Cerebellar nuclear complex (tissue), 1 donor: ENCODE results near the gene GXYLT1.
"Not testable (repeated sequence)": the region's sequence is repeated elsewhere in the genome, so short reads cannot be mapped to it uniquely, and the experiment has no call there.

ENCODE experiments used
- DNase-seq, 2 experiments: peaks; one replicate each; lab custom pipeline; 2025; lab: John Stamatoyannopoulos, UW

Gene GXYLT1

DNA sequence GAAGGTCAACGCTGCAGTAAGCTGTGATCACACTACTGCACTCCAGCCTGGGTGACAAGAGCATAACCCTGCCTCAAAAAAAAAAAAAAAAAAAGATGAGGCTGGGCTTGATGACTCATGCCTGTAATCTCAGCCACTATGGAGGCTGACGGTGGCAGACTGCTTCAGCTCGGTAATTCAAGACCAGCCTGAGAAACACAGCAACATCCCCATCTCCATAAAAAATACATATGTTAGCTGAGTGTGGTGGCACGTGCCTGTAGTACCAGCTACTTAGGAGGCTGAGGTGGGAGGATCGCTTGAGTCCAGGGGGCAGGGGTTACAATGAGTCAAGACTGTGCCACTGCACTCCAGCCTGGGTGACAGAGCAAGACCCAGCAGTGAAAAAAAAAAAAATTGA lies 50.4 kb downstream of the GXYLT1 start:
- no peak for DNase-seq

DNA sequence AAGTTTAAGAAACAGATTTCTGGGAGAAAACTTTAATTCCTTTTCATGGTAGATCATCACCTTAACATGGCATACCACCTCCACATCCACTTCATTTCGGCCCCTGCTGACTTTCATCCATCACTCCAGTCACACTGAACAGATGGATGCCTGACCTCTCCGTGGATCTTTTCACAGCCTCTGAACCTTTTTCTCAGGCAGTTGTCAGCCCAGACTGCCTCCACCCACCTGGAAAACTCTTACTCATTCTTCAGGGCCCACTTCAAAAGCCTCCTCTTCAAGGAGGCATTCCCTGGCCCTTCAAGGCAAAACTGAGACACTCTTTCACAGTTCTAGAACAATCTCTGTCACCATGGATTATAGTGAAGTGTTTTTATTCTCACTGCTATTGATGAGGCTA lies 52.9 kb downstream of the GXYLT1 start:
- no peak for DNase-seq

GRCh38 chr12:42090899-42091298 lies 53.8 kb downstream of the GXYLT1 start:
- no peak for DNase-seq

DNA sequence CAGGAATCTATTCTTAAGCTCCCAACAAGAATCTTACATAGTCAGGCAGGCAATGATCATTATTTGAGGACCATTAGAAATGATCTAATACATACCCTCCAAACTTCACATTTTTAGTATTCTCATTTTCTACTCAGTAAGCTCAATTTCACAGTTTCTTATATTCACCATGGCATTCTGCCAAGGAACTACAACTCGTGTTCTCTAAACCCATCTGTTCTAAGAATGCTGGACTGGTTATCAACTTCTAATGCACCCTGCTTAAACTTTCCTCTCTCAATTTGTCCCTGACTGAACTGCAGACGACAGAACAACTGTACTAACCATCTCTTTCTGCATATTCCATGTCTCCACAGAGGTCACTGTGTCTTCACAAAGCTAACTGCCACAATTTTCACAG lies 58.6 kb downstream of the GXYLT1 start:
- DNase-seq = no peak

GRCh38 chr12:42085594-42085993 lies 59.1 kb downstream of the GXYLT1 start:
- DNase-seq = no peak

DNA sequence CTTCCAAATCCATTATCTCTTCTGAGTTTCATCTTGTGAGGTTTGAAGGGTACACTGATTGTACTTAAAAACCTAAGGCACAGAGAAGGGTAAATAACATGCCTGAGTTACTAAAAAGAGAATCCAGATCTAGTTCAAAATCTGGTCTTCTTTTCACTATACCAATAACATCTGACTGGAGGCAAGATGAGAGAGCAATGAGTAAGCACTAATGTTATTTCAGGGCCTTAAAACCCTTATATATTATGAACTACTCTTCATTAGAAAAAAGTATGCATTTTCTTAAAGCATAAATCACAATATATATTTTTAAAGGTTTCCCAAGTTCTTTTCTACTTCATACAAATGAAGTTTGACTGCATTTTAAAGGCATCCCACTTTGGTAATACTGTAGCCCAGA lies 60.2 kb downstream of the GXYLT1 start:
- no peak for DNase-seq

DNA sequence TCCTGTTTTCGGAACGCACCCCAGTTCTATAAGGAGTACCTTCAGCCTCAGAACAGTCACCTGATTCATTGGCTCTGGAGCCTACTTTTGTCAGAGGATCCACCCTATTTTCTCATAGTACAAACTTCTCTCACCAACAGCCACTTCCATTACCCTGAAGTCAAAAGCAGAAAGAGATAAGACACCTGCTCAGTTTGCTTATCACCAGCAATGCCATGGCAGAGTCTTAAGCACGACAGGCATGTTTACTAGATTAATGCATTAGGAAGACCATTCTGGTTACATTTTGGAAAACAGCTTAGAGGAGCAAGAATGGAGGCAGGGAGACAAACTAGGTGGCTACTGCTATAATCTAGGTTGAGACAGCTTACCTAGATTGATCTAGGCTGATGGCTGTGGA lies 67.7 kb downstream of the GXYLT1 start:
- DNase-seq = no peak

DNA sequence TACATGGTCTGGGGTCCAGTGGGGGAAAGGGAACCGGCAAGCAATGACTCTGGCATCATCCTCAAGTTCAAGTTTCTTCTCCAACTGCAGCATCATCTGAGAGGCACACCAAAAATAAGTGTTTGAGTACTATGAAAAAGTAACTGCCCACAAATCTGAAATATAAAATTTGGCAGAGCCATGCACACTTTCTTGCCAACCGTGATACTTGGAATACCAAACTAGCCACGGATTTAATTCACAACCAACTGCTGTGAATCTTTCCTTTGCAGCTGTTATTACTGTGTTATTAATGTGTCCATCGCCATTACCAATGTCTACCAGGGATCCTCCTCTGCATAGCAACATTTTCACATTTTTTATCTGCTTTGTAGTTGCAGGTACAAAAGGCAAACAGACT lies 74.6 kb downstream of the GXYLT1 start:
- no peak for DNase-seq

- DNase-seq = no peak
These were observed 85.5 kb downstream of the GXYLT1 start for GRCh38 chr12:42059127-42059526.

DNA sequence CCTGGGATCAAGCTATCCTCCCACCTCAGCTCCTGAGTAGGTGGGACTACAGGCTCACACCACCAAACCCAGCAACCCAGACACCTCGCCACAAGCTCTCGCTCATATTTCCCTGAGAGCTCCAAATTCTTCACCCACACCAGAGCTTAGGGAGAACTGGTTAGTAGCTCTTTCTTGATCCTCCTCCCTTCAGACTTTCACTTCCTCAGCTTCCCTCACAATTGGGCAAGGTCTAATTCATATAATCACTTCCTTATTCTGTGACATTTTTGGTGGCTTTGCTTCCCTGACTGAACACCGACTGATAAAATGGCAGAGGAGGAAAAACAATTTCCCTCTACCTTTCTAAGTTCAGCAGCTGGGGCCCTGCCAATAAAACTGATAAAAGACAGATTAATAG lies 88.5 kb downstream of the GXYLT1 start:
- no peak for DNase-seq

DNA sequence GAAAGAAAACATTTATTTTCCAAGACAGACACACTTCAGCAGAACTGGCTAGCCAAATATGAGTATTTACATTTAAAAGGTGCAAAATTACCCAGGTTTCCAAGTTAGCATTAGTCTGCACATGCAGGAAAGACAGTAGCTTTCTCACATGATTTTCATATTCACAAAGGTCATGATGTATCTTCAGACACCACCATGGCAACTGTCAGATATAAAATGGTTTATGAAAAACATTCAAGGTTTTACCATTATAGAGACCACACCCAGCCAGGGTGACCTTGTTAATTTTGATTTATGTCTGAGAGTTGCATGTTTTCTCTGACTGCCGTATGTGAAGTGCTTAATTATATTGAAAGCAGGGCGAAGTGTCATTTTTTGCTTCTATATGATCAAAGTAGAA lies 91.2 kb downstream of the GXYLT1 start:
- no peak for DNase-seq

GRCh38 chr12:42048980-42049379 lies 95.7 kb downstream of the GXYLT1 start:
- not testable (repeated sequence) for DNase-seq

DNA sequence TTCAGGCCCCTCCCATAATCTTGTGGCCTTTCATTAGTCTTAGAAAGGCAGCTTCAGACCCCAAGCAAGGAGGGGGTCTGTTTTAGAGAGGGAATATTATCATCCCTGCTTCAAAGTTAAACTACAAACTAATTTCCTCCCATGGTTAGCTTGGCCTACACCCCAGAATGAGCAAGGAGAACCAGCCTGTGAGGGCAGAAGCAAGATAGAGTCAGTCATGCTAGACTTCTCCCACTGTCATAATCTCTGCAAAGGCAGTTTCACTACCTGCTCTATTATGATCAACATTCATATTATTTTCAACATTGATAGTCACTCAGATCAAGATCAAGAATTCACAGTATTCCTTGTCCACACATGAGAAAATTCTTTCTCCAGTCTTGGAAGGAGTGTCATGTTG lies 105.1 kb downstream of the GXYLT1 start:
- DNase-seq = no peak

GRCh38 chr12:42039176-42039575 lies 105.5 kb downstream of the GXYLT1 start:
- no peak for DNase-seq

DNA sequence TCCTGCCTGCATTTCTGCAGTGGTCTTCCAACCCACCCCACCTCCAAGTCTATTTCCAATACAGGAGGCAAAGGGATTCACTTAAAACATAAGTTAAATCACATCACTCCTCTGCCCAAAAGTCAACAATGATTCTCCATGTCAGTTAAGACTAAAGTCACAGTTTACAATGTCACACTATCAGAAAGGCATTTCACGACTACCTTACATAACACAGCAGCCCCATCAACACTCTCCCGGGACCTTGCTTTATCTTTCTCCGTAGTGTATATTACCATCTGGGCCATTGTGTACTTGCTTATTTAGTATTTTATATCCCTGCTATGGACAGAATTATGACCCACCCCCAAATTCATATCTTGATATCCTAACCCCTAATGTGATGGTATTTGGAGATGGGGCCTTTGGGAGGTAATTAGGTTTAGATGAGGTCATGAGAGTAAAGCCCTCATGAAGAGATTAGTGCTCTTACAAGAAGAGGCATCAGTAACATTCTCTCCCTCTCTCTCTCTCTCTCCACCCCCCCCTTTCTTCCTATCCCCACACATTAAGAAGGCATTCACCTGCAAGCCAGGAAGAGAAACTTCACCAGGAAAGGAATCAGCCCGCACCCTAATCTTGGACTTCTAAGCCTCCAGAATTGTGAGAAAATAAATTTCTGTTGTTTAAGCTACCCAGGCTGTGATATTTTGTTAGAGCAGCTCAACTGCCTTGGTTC lies 112.7 kb downstream of the GXYLT1 start:
- no peak for DNase-seq
